ENCODE data around the gene NAA15. TPM values are rescaled to one million over a fixed set of nuclear protein-coding genes. Genes with fewer than 3 reads are reported as not detected.

Gene NAA15
- total RNA-seq, 1 experiment from 2014 or later = 98.9 TPM

- ATAC-seq (peak; percentile 12), DNase-seq (ENCODE audit: low spot score) (no peak)
- CTCF ChIA-PET = interaction anchor here (0.9 to 1.9 kb wide), 9 partner anchors 11 to 423 kb away, joined by 3 to 6 read pairs (median 4); partner anchors contain the start of gene NAA15
- Mint-ChIP-seq H3K27ac (peak overlapping the region; percentile 99), H3K36me3 (peaks cover 6% of the 10 kb centered on the region; the same call in 1 of the 2 replicates), H3K9me3 (peaks cover 13% of the 10 kb centered on the region), H3K4me3 (peak overlapping the region; percentile 96), H3K4me1 (peaks cover 48% of the 10 kb centered on the region), H3K27me3 (ENCODE audit: low read depth) (no peaks in the 10 kb centered on the region)
- POLR2A ChIA-PET = interaction anchor here (0.6 to 1.2 kb wide), 5 partner anchors 9 to 152 kb away, joined by 3 to 7 read pairs (median 3); partner anchors contain the start of genes NAA15 and SETD7
- TF ChIP-seq TCF7 (CRISPR knock-in tag; IDR thresholded peaks at IDR 0.05; ENCODE audit: low read depth) (0 out of 2 replicates have a peak, but pooled peaks have one; percentile 19), ATF6 (CRISPR knock-in tag; IDR thresholded peaks at IDR 0.05) (no peak)
Measured at GRCh38 chr4:139453041-139453370, 151.7 kb downstream of the NAA15 start.

- CTCF ChIA-PET = interaction anchor here (0.9 to 1.9 kb wide), 11 partner anchors 10 to 423 kb away, joined by 3 to 6 read pairs (median 4); partner anchors contain the start of gene NAA15
- peaks cover 6% of the 10 kb centered on the region; the same call in 1 of the 2 replicates for H3K36me3 Mint-ChIP-seq
- ATAC-seq = peak; percentile 92
- TF ChIP-seq E2F5 (CRISPR knock-in tag; IDR thresholded peaks at IDR 0.05) = peak; percentile 95
- no peak for TF ChIP-seq PRDM15 (CRISPR knock-in tag; IDR thresholded peaks at IDR 0.05)
- TF ChIP-seq SP1 (CRISPR knock-in tag; conservative IDR thresholded peaks at IDR 0.05) = peak; percentile 77
- 0 out of 2 replicates have a peak, but pooled peaks have one; percentile 4 for TF ChIP-seq GTF2I (CRISPR knock-in tag; conservative IDR thresholded peaks at IDR 0.05)
- TF ChIP-seq, protein P1, sequence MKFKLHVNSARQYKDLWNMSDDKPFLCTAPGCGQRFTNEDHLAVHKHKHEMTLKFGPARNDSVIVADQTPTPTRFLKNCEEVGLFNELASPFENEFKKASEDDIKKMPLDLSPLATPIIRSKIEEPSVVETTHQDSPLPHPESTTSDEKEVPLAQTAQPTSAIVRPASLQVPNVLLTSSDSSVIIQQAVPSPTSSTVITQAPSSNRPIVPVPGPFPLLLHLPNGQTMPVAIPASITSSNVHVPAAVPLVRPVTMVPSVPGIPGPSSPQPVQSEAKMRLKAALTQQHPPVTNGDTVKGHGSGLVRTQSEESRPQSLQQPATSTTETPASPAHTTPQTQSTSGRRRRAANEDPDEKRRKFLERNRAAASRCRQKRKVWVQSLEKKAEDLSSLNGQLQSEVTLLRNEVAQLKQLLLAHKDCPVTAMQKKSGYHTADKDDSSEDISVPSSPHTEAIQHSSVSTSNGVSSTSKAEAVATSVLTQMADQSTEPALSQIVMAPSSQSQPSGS (CRISPR knock-in tag; IDR thresholded peaks at IDR 0.05; ENCODE audit: borderline replicate concordance, low read depth) = no peak
- TF ChIP-seq ZNF232 (CRISPR knock-in tag; IDR thresholded peaks at IDR 0.05) = peak; percentile 91
- TF ChIP-seq GABPB1 (CRISPR knock-in tag; IDR thresholded peaks at IDR 0.05) = peak; percentile 60; the same call in 1 of the 2 replicates
- TF ChIP-seq, protein P2, sequence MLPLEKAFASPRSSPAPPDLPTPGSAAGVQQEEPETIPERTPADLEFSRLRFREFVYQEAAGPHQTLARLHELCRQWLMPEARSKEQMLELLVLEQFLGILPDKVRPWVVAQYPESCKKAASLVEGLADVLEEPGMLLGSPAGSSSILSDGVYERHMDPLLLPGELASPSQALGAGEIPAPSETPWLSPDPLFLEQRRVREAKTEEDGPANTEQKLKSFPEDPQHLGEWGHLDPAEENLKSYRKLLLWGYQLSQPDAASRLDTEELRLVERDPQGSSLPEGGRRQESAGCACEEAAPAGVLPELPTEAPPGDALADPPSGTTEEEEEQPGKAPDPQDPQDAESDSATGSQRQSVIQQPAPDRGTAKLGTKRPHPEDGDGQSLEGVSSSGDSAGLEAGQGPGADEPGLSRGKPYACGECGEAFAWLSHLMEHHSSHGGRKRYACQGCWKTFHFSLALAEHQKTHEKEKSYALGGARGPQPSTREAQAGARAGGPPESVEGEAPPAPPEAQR (CRISPR knock-in tag; IDR thresholded peaks at IDR 0.05) = no peak
- 0 out of 2 replicates have a peak, but pooled peaks have one; percentile 11 for TF ChIP-seq TCF7 (CRISPR knock-in tag; IDR thresholded peaks at IDR 0.05; ENCODE audit: low read depth)
- TF ChIP-seq HMGXB4 (CRISPR knock-in tag; IDR thresholded peaks at IDR 0.05) = peak; percentile 88
- TF ChIP-seq FOXP1 (CRISPR knock-in tag; IDR thresholded peaks at IDR 0.05; ENCODE audit: borderline replicate concordance) = 0 out of 2 replicates have a peak, but pooled peaks have one; percentile 52
- TF ChIP-seq SMAD3 (CRISPR knock-in tag; IDR thresholded peaks at IDR 0.05; ENCODE audit: borderline replicate concordance) = peak; percentile 92
- TF ChIP-seq, protein P3, sequence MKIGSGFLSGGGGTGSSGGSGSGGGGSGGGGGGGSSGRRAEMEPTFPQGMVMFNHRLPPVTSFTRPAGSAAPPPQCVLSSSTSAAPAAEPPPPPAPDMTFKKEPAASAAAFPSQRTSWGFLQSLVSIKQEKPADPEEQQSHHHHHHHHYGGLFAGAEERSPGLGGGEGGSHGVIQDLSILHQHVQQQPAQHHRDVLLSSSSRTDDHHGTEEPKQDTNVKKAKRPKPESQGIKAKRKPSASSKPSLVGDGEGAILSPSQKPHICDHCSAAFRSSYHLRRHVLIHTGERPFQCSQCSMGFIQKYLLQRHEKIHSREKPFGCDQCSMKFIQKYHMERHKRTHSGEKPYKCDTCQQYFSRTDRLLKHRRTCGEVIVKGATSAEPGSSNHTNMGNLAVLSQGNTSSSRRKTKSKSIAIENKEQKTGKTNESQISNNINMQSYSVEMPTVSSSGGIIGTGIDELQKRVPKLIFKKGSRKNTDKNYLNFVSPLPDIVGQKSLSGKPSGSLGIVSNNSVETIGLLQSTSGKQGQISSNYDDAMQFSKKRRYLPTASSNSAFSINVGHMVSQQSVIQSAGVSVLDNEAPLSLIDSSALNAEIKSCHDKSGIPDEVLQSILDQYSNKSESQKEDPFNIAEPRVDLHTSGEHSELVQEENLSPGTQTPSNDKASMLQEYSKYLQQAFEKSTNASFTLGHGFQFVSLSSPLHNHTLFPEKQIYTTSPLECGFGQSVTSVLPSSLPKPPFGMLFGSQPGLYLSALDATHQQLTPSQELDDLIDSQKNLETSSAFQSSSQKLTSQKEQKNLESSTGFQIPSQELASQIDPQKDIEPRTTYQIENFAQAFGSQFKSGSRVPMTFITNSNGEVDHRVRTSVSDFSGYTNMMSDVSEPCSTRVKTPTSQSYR (CRISPR knock-in tag; IDR thresholded peaks at IDR 0.05) = peak; percentile 47; the same call in 1 of the 2 replicates
- TF ChIP-seq CBFB (CRISPR knock-in tag; IDR thresholded peaks at IDR 0.05; ENCODE audit: low read depth) = 0 out of 2 replicates have a peak, but pooled peaks have one; percentile 16
- 0 out of 2 replicates have a peak, but pooled peaks have one; percentile 22 for TF ChIP-seq TP53 (CRISPR knock-in tag; IDR thresholded peaks at IDR 0.05)
- no peak for TF ChIP-seq ELF4 (CRISPR knock-in tag; IDR thresholded peaks at IDR 0.05; ENCODE audit: low read depth)
- no peak for TF ChIP-seq RORB (CRISPR knock-in tag; IDR thresholded peaks at IDR 0.05)
Measured at GRCh38 chr4:139453371-139454110, 152.2 kb downstream of the NAA15 start.

More at GRCh38 chr4:139453371-139454110, 152.2 kb downstream of the NAA15 start:
- Mint-ChIP-seq H3K27ac (peak overlapping the region; percentile 99), H3K4me1 (peaks cover 53% of the 10 kb centered on the region), H3K9me3 (peaks cover 13% of the 10 kb centered on the region), H3K27me3 (ENCODE audit: low read depth) (no peaks in the 10 kb centered on the region), H3K4me3 (peak overlapping the region; percentile 96)
- POLR2A ChIA-PET = interaction anchor here (0.6 to 1.2 kb wide), 5 partner anchors 9 to 152 kb away, joined by 3 to 7 read pairs (median 3); partner anchors contain the start of genes NAA15 and SETD7
- DNase-seq (ENCODE audit: low spot score) = peak; percentile 97
